Psoas muscle (tissue), 8 donors: Measurements from ENCODE around the gene SNORC. TPM values are rescaled to one million over a fixed set of nuclear protein-coding genes. Genes with fewer than 3 reads are reported as not detected.

Experiments
- ATAC-seq, 4 donors: fragments of 200-7000 bp; cut with Tn5 transposase; one replicate each; pipeline ENCODE4 v1.9.1; 2020; ENCODE audit warnings: moderate library complexity in 3 of 4, mild to moderate bottlenecking in 2 of 4
- DNase-seq, 2 donors: peaks; one replicate each; pipeline ENCODE4 v3.0.0-alpha.2; 2020
- H3K27ac ChIP-seq: fragments of 200-600 bp; one replicate; pipeline ENCODE4 v1.8.0; 2022
- H3K27me3 ChIP-seq, 3 donors: fragments of 200-600 bp in 1 of 3; one replicate each; pipeline versions ENCODE4 v1.6.1 to v1.8.0; 2013 to 2022; ENCODE audit warnings: low read length in 2 of 3, mild to moderate bottlenecking in 2 of 3, moderate library complexity in 1 of 3; ENCODE audit not compliant: insufficient read depth in 3 of 3
- H3K36me3 ChIP-seq, 2 donors: fragments of 200-600 bp in 1 of 2; one replicate each; pipeline versions ENCODE4 v1.6.1 to v1.8.0; 2013 to 2022; ENCODE audit warnings: low read depth in 1 of 2, mild to moderate bottlenecking in 1 of 2, moderate library complexity in 1 of 2; ENCODE audit not compliant: insufficient read depth in 1 of 2
- H3K4me1 ChIP-seq: fragments of 200-600 bp; one replicate; pipeline ENCODE4 v1.8.0; 2022
- H3K4me3 ChIP-seq: fragments of 200-600 bp; one replicate; pipeline ENCODE4 v1.8.0; 2022; ENCODE audit warnings: mild to moderate bottlenecking
- H3K9me3 ChIP-seq: fragments of 200-600 bp; one replicate; pipeline ENCODE4 v1.8.0; 2022
- CTCF ChIP-seq: fragments of 200-600 bp; IDR thresholded peaks from one replicate; pipeline ENCODE4 v1.8.0; 2022; ENCODE audit warnings: antibody characterized with exemption
- WGBS, 3 donors: extraction: QIAGEN DNeasy Blood & Tissue Kit; methylation state at CpG; one replicate each; pipeline versions ENCODE4 v1.1.6 to v1.1.7; 2013; 5-methylcytosine and 5-hydroxymethylcytosine counted together
- intact Hi-C, 2 donors: fragments of 100-400 bp; cut with DNase I; formaldehyde crosslinking; loops; one replicate each; pipeline versions ENCODE4 v1.11.0 to v1.14.2; 2022
- polyA plus RNA-seq, 3 donors: library from polyadenylated mRNA; stranded (reverse); fragments of 200-250 nt; gene quantifications; one replicate each; pipeline ENCODE4 v1.2.3, GENCODE V29; 2013
- total RNA-seq, 4 donors: library from RNA; stranded (reverse); fragmentation: NEBNext Ultra II Directional in 2 of 4; extraction: Animal tissue kit (Norgen Biotek cat#: 25700) in 2 of 4; gene quantifications; one replicate each; pipeline versions ENCODE4 v1.2.1 to v1.2.4, GENCODE V29; 2021 to 2023
- donor health status: healthy with polysubstance abuse.
- donor health status: DM: no; HTN: no; CAD: no; lungs with moderate emphysema.
- donor health status: Bipolar disorder and iron deficiency.
- donor health status: healthy.
- donor health status: DM: yes; HTN: yes; CAD: no.
- donor health status: DM: no; HTN: no; CAD: no.
- donor health status: DM: no; HTN: no; CAD: no.
- donor health status: DM: yes; HTN: yes; CAD: no.

The SNORC gene
- total and polyA plus RNA-seq, 7 donors = 0.06 to 2.1 (median 0.63) TPM

GRCh38 chr2:232869138-232870017 lies 686 bp upstream of the SNORC start:
- intact Hi-C loops = no loop called here
- Histone ChIP-seq H3K27me3 (no peaks in the 10 kb centered on the region), H3K9me3 (no peaks in the 10 kb centered on the region), H3K36me3 (no peaks in the 10 kb centered on the region), H3K4me1 (no peaks in the 10 kb centered on the region), H3K4me3 (no peak overlapping the region), H3K27ac (no peak overlapping the region)
- ATAC-seq (no peak), DNase-seq (peak in 1 of 2 donors; percentile 40)
- 68 to 76% (median 70%) methylated on average over 15 of the region's 15 CpGs for WGBS, 3 donors
- no peak for TF ChIP-seq CTCF

- ATAC-seq (no peak), DNase-seq (peak in 1 of 2 donors; percentile 41)
- Histone ChIP-seq H3K4me3 (no peak overlapping the region), H3K4me1 (no peaks in the 10 kb centered on the region), H3K9me3 (no peaks in the 10 kb centered on the region), H3K27me3 (no peaks in the 10 kb centered on the region), H3K36me3 (no peaks in the 10 kb centered on the region), H3K27ac (no peak overlapping the region)
- TF ChIP-seq CTCF = no peak
- 81 to 83% (median 83%) methylated on average over 17 of the region's 17 CpGs for WGBS, 3 donors
- intact Hi-C loops = no loop called here
Measured at GRCh38 chr2:232870766-232871371, 805 bp downstream of the SNORC start.

- ATAC-seq (no peak), DNase-seq (peak in 1 of 2 donors; percentile 47)
- Histone ChIP-seq H3K9me3 (no peaks in the 10 kb centered on the region), H3K36me3 (no peaks in the 10 kb centered on the region), H3K27me3 (no peaks in the 10 kb centered on the region), H3K4me3 (no peak overlapping the region), H3K4me1 (no peaks in the 10 kb centered on the region), H3K27ac (no peak overlapping the region)
- intact Hi-C loops = no loop called here
- no peak for TF ChIP-seq CTCF
- WGBS, 3 donors = 76 to 84% (median 82%) methylated on average over 13 to 15 of the region's 15 CpGs
Measured at GRCh38 chr2:232871418-232871834, 1.4 kb downstream of the SNORC start.

- no peaks in the 10 kb centered on the region for H3K36me3 ChIP-seq
- no peak overlapping the region for H3K4me3 ChIP-seq
- ATAC-seq (no peak), DNase-seq (peak in 1 of 2 donors; percentile 42)
- no peak for TF ChIP-seq CTCF
- intact Hi-C loops = no loop called here
- no peaks in the 10 kb centered on the region for H3K9me3 ChIP-seq
- H3K4me1 ChIP-seq = no peaks in the 10 kb centered on the region
- 84 to 89% (median 87%) methylated on average over 22 of the region's 22 CpGs for WGBS, 3 donors
- H3K27ac ChIP-seq = no peak overlapping the region
- no peaks in the 10 kb centered on the region for H3K27me3 ChIP-seq
Measured at GRCh38 chr2:232871835-232872736, 2.0 kb downstream of the SNORC start.
